GM12891 (cell line): ENCODE data around the gene FBXO48.

Experiments used
- DNase-seq: peaks from one replicate; pipeline ENCODE4 v3.0.0; 2011; ENCODE audit warnings: low spot score; ENCODE audit not compliant: insufficient read length
- FAIRE-seq: peaks from 2 replicates; lab custom pipeline; 2011; peaks lifted over from hg19 to GRCh38; lab: Jason Lieb, UNC
- PAX5 ChIP-seq: IDR thresholded peaks from 2 replicates; pipeline ENCODE4 v1.6.1; 2011; ENCODE audit warnings: low read length, moderate library complexity, mild to moderate bottlenecking; ENCODE audit not compliant: insufficient read depth, severe bottlenecking
- POLR2A ChIP-seq: IDR thresholded peaks from 2 replicates; pipeline ENCODE4 v1.6.1; 2011; ENCODE audit warnings: low read depth, low read length, control low read depth
- POLR2AphosphoS5 ChIP-seq: IDR thresholded peaks from 2 replicates; pipeline ENCODE4 v1.6.1; 2011; ENCODE audit warnings: low read depth, low read length, control low read depth
- POU2F2 ChIP-seq: IDR thresholded peaks from 2 replicates; pipeline ENCODE4 v1.6.1; 2011; ENCODE audit warnings: low read depth, mild to moderate bottlenecking, control low read depth, low read length, moderate library complexity
- SPI1 ChIP-seq: IDR thresholded peaks from 2 replicates; pipeline ENCODE4 v1.6.1; 2011; ENCODE audit warnings: low read depth, low read length, control low read depth
- TAF1 ChIP-seq: IDR thresholded peaks from 2 replicates; pipeline ENCODE4 v1.6.1; 2011; ENCODE audit warnings: low read depth, low read length, control low read depth

Gene FBXO48

DNA sequence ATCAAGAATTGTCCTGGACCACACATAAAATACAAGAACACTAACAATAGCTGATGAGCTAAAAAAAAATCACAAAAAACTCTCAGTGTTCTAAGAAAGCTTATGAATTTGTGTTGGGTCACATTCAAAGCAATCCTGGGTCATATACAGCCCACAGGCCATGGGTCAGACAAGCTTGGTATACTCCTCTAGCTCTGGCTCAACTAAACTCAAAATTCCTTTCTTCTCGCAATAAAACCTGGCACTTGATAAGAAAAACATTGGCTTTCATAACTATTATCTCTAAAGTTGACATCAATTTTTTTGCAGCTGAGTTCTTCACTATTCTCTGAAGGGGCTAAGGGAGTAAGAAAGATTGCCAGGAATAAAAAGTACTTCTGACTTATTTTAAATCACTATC, 38.3 kb downstream of the FBXO48 start:
- no peak for DNase-seq
- no peak for TF ChIP-seq SPI1
- no peak for TF ChIP-seq POLR2A
- TF ChIP-seq PAX5: no peak
- no peak for TF ChIP-seq TAF1
- TF ChIP-seq POLR2AphosphoS5: no peak
- TF ChIP-seq POU2F2: no peak
- no peak for FAIRE-seq

DNA sequence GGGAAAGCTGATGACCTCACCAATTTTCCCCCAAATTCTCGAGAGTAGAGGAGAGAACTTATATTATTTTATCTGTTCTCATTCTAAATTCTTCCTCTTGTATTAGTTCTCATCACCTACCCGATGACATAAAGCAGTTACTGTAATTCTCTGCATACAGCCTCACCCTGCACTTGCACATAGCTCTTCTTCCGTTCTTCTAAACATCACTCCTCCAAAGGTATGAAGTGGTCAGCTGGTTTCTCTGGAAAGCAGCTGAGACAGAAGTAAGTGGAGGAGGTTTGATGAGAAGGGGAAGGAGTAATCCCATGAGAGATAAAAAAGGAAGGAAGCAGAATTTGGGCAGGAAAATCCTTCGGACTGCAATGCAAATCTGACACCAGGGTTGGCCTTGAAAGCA, 39.0 kb downstream of the FBXO48 start:
- FAIRE-seq (no peak), DNase-seq (no peak)
- TF ChIP-seq TAF1: no peak
- TF ChIP-seq POLR2A: no peak
- TF ChIP-seq SPI1: no peak
- TF ChIP-seq POLR2AphosphoS5: no peak
- no peak for TF ChIP-seq PAX5
- TF ChIP-seq POU2F2: no peak

DNA sequence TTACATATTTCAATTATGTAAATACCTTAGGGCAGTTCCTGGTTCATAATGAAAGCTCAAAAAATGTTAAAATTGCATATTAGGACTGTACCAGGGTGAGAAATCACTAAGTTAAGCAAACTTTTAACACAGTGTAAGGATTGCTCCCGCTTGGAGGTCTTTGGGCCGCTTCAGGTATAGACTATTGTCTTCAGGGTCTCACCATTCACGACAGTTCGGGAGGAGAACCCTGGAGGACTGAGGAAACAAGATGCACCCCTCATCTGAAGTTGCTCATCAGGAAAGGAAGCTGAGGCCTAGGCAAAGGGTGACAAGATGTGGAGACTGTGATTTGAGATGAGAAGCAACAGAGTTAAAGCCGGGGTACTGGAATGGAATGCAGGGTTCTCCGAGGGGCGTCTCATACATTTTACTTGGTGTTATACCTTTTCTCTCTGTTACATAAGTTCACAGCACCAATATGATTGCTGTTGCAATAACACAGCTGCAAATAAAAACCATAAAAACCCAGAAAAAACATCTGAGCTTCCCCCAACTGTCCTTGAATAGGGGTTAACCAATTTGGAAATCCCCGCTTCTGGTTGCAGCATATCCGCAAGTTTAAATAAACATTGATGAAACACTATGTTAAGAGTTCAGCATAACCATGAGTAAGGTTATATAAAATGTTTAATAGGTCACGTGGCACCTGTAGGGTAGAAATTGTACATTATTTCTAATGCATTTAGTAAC, 40.1 kb downstream of the FBXO48 start:
- TF ChIP-seq POU2F2: no peak
- no peak for TF ChIP-seq POLR2A
- TF ChIP-seq TAF1: no peak
- TF ChIP-seq SPI1: no peak
- no peak for TF ChIP-seq PAX5
- TF ChIP-seq POLR2AphosphoS5: no peak
- FAIRE-seq: peak; percentile 79
- no peak for DNase-seq

DNA sequence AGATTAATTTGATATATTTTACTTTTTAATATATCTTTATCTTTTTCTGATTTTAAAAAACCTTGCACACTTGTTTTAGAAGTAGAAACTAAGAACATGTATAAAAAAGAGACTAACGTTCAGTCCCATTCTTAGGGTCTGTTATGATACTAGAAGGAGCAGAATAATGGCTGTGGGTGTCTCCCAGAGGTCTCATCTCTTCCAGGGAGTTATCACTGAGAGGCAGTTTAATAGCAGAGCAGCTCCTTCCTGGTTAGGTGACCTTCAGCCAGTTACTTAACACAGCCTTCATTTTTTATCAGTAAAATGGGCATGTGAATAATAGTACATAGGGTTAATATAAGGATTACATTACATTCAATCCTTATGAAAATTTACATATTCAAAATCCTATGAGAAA, 40.6 kb downstream of the FBXO48 start:
- TF ChIP-seq TAF1: no peak
- TF ChIP-seq POLR2AphosphoS5: 0 out of 2 replicates have a peak, but pooled peaks have one; percentile 18

DNA sequence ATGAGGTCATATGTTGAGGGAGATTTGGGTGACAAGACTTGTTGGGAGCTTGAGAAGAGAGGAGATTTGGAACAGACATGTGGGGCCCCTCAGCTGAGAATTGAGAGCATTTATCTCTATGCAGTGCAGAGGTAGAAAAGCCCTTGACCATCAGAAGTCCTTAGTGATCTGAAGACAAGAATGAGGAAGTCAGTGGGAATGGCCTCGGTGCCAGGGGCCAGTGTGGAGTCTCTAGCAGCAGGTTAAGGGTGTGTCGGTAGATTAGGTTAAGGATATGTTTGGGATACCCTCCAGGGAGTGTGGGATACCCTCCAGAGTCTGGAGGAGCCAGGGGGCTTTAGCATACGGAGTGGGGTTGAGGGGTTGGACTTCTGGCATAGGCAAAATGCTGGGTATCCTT, 41.6 kb downstream of the FBXO48 start:
- no peak for FAIRE-seq
- DNase-seq: no peak
- TF ChIP-seq TAF1 (no peak), SPI1 (peak; percentile 80)

More for the DNA sequence above, 40.6 kb downstream of the FBXO48 start:
- FAIRE-seq: no peak
- DNase-seq: no peak

DNA sequence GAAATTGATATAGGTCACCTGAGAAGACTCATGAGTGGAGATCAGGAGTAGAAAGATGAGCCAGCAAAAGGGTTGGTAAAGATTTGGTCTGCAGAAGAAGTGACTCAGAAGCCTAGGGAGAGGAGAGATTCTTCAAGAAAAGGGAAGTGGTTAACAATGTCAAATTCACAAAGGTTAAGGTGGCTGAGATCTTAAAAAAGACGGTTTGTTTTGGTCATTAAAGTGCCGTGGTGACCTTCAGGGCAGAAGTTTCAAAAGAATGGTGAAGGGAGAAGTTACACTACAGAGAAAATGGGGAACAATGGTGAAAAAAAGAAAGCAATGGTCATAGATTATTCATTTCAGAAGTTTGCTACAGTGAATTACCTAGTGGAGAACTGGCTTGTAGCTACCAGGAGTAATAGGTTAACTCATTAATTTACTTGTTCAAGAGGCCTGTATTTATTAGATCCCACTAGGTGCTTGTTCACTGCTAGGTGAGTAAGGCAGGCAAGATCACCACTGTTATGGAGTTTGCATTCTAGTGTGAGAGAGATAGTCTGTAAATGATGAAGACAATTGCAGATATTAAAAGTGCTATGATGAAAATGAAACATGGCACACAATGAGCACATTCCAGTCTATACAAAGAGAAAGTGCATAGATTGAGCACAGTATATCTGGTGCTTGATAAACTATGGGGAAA, 43.0 kb downstream of the FBXO48 start:
- peak; percentile 95 for FAIRE-seq
- TF ChIP-seq TAF1 (peak; percentile 16; the same call in 1 of the 2 replicates), SPI1 (peak; percentile 100), POLR2AphosphoS5 (no peak)
- peak; percentile 25 for DNase-seq

DNA sequence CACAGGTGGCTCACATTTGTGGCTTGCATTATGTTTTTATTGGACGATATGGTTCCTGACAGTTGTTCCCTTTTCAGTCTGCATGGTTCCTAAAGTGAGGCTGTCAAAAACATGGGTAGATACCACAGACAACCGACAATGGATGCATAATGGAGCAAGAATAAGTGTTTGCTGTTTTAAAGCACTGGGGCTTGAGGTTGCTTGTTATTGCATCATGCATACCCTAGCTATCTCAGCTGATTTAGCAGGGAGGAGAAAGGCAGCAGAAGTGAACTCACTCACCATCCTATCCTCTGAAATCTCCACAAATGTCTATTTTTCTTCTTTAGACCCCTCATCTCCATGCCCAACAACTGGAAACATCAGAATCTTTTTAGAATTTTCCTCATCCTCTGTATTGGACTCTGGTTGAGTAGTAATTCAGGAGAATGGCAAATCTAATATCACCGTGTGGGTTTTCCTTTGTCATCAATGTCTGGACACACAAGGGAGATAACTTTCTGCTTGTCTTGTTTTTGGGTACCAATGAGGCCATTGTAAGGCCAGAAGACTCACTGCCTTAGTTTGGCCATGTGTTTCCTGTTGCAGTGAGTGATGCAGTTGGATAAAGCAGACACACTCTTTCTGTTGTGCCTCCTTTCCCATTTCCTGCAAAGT, 46.7 kb downstream of the FBXO48 start:
- no peak for DNase-seq
- no peak for TF ChIP-seq TAF1
- TF ChIP-seq PAX5: no peak
- peak; percentile 45 for FAIRE-seq

DNA sequence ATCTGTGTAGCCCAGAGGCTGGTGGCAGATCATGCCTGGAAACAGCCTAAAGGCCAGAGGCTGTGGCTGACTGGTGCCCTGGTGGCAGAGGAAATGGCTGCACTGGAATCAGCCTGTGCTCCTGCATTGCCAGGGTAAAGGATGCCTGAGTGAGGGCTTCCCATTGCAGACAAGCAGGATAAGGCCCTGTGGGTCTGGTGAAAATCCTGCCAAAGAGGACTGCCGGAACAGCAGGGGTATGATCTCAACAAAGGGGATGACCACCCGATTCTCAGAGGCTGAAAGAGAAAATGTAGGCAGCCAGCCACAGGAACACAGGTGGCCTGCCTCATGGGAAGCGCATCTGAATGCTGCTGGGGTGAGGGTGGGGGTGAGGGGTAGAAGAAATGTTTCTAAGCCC, 48.2 kb downstream of the FBXO48 start:
- no peak for TF ChIP-seq TAF1
- TF ChIP-seq POLR2AphosphoS5: no peak
- TF ChIP-seq SPI1: no peak
- no peak for TF ChIP-seq POLR2A
- no peak for TF ChIP-seq PAX5
- TF ChIP-seq POU2F2: no peak
- DNase-seq: no peak
- FAIRE-seq: peak; percentile 55

DNA sequence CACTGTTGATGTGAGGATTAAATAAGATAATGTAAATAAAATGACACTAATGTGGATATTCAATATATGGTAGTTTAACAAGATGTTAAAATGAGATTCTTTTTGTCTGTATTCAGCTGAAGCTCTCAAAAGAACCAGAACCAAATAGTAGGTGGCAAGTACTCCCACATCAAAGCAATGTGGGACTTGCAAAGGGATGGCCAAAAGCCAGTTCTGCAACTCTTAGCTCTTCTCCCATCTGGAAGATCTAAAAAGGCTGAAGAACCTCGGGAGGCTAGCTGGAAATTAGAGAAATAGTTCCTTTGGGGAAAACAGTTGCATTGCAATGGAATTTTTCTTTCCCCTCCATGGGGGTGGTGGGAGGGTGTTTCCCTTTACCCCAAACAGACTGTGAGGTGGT, 48.7 kb downstream of the FBXO48 start:
- no peak for DNase-seq
- TF ChIP-seq PAX5: no peak
- TF ChIP-seq SPI1: no peak
- TF ChIP-seq TAF1: no peak
- TF ChIP-seq POLR2AphosphoS5: no peak
- TF ChIP-seq POU2F2: no peak
- no peak for TF ChIP-seq POLR2A
- FAIRE-seq: no peak

DNA sequence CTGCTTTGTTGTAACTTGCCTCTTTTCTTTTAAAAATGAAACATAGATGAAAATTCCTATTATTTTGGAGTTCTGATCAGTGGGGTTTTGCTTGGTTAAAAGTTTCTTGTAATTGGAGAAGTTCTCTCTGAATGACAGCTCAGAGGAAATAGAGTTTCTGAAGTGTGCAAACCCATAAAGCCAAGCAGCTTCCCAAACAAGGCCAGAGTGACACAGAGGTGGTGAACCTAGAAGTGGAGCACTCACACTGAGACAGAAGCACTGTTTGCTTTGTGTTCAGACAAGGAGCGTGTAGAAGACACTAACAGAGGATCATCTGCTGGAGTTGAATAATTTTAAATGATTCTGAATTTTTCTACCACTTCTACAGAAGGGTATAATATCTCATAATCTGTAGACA, 49.2 kb downstream of the FBXO48 start:
- FAIRE-seq: peak; percentile 58
- no peak for DNase-seq
- TF ChIP-seq PAX5: no peak
- TF ChIP-seq TAF1: no peak
- TF ChIP-seq POLR2A: no peak
- TF ChIP-seq POLR2AphosphoS5: no peak
- no peak for TF ChIP-seq POU2F2
- TF ChIP-seq SPI1: no peak

DNA sequence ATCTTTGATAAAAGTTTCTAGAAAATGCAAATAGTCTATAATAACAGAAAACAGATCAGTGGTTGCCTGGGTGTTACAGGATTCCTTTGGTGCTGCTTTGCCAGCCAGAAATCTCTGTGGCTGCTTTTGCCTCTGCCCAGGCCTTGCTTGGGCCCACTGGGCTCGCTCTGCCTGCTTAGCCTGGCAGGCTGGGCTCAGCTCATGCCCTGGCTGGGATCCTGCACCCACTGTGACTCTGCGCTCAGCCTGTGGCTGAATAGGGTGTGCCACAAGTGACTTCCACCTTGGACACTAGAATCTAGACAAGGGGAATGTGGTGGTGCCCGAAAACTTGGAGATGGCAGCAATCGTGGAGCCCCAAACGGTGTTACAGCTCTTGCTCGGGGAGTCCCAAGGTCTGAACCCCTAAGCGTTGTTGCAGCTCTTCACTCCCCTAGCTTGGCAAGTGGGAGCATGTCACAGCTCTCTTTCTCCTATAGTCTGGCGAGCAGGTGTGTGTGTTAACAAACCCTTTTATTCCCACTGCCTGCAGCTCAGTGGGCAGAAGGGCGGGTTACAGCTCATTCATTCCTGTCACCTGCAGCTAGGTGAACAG, 50.9 kb downstream of the FBXO48 start:
- DNase-seq (no peak), FAIRE-seq (no peak)
- no peak for TF ChIP-seq PAX5
- no peak for TF ChIP-seq SPI1
- no peak for TF ChIP-seq TAF1
- no peak for TF ChIP-seq POLR2A
- no peak for TF ChIP-seq POLR2AphosphoS5
- no peak for TF ChIP-seq POU2F2
